GM12878 (cell line): Measurements from ENCODE around the gene AP2B1. TPM values are rescaled to one million over a fixed set of nuclear protein-coding genes. Genes with fewer than 3 reads are reported as not detected.

Source experiments
- ATAC-seq: fragments of 200-7000 bp; cut with Tn5 transposase; 3 replicates; pipeline ENCODE4 v1.9.1; 2020; ENCODE audit warnings: mild to moderate bottlenecking, moderate library complexity
- BruUV-seq: library from RNA; stranded (reverse); fragments of 400-500 nt; replicated peaks from 2 replicates; lab custom pipeline; 2021; lab: Mats Ljungman, UMichigan
- CTCF ChIA-PET: fragments of 300-600 bp; sonication (Branson Sonifier 250); formaldehyde crosslinking; extraction: SDS; loops from one replicate; lab custom pipeline; 2021; ENCODE audit warnings: inconsistent platforms; lab: Yijun Ruan, JAX
- POLR2A ChIA-PET: fragments of 350-600 bp; formaldehyde crosslinking; extraction: SDS; loops from one replicate; lab custom pipeline; 2021; ENCODE audit warnings: inconsistent platforms; lab: Charles Lee
- RAD21 ChIA-PET: fragments of 300-600 bp; sonication (Branson Sonifier 250); formaldehyde crosslinking; loops from one replicate; lab custom pipeline; 2023; ENCODE audit warnings: antibody characterized with exemption; ENCODE audit not compliant: unreplicated experiment; lab: Charles Lee
- SMC1A ChIA-PET: fragments of 300-600 bp; sonication (Branson Sonifier 250); formaldehyde crosslinking; loops from one replicate; lab custom pipeline; 2023; ENCODE audit not compliant: unreplicated experiment, uncharacterized antibody; lab: Charles Lee
- DNase-seq: peaks from one replicate; pipeline ENCODE4 v3.0.0-alpha.2; 2011; ENCODE audit warnings: low read depth, low spot score
- FAIRE-seq: peaks from 3 replicates; lab custom pipeline; 2011; peaks lifted over from hg19 to GRCh38; lab: Jason Lieb, UNC
- H2AFZ ChIP-seq: 2 replicates; pipeline ENCODE4 v1.6.0; 2011; ENCODE audit warnings: low read depth, low read length, control low read depth; ENCODE audit not compliant: control insufficient read depth
- H3K27ac ChIP-seq: 2 replicates; pipeline ENCODE4 v1.5.1; 2011; ENCODE audit warnings: control low read depth; ENCODE audit not compliant: control insufficient read depth, insufficient read depth
- H3K27me3 ChIP-seq, 2 experiments: replicated peaks in 1 of 2; 2 replicates each; pipeline versions ENCODE4 v1.6.0 to v1.6.1; 2011; ENCODE audit warnings: low read length in 1 of 2; ENCODE audit not compliant: control insufficient read depth in 2 of 2, insufficient read depth in 2 of 2
- H3K36me3 ChIP-seq, 2 experiments: 2 replicates each; pipeline ENCODE4 v1.5.1; 2011; ENCODE audit warnings: low read length in 1 of 2; ENCODE audit not compliant: control insufficient read depth in 2 of 2, insufficient read depth in 2 of 2
- H3K4me1 ChIP-seq: 2 replicates; pipeline ENCODE4 v1.6.1; 2011; ENCODE audit warnings: mild to moderate bottlenecking, low read length, moderate library complexity, mixed read lengths; ENCODE audit not compliant: control insufficient read depth, insufficient read depth
- H3K4me2 ChIP-seq: 2 replicates; pipeline ENCODE4 v1.6.0; 2011; ENCODE audit warnings: control low read depth; ENCODE audit not compliant: control insufficient read depth, insufficient read depth
- H3K4me3 ChIP-seq: fragments of 200-600 bp; sonication (generic); 2 replicates; pipeline ENCODE4 v1.5.1; 2016
- H3K79me2 ChIP-seq: 2 replicates; pipeline ENCODE4 v1.6.0; 2011; ENCODE audit warnings: low read length; ENCODE audit not compliant: control insufficient read depth, insufficient read depth
- H3K9ac ChIP-seq: 2 replicates; pipeline ENCODE4 v1.8.0; 2011; ENCODE audit warnings: low read length, control low read depth, mixed read lengths; ENCODE audit not compliant: control insufficient read depth, insufficient read depth
- H3K9me3 ChIP-seq: replicated peaks from 3 replicates; pipeline ENCODE4 v1.5.1; 2011; ENCODE audit warnings: mild to moderate bottlenecking, low read length; ENCODE audit not compliant: control insufficient read depth, insufficient read depth
- H4K20me1 ChIP-seq: 2 replicates; pipeline ENCODE4 v1.6.0; 2011; ENCODE audit not compliant: control insufficient read depth, insufficient read depth
- CEBPB ChIP-seq, 2 experiments: fragments of 150-350 bp in 1 of 2; IDR thresholded peaks; 2 replicates each; pipeline ENCODE4 v1.6.1; 2012 to 2014; ENCODE audit warnings: low read depth in 2 of 2, low read length in 2 of 2, borderline replicate concordance in 1 of 2, inconsistent platforms in 1 of 2
- EGR1 ChIP-seq, 2 experiments: IDR thresholded peaks; 1 replicate in 1 of 2; 2 replicates in 1 of 2; pipeline ENCODE4 v1.6.1; 2011 to 2012; ENCODE audit warnings: low read depth in 2 of 2, low read length in 2 of 2, borderline replicate concordance in 1 of 2, mild to moderate bottlenecking in 1 of 2, moderate library complexity in 1 of 2
- KDM1A ChIP-seq: fragments of 200-600 bp; sonication (generic); IDR thresholded peaks from 2 replicates; pipeline ENCODE4 v1.6.1; 2016; ENCODE audit warnings: borderline replicate concordance
- MYC ChIP-seq: IDR thresholded peaks from 2 replicates; pipeline ENCODE4 v1.6.1; 2011; ENCODE audit warnings: mild to moderate bottlenecking, low read length, moderate library complexity, inconsistent platforms; ENCODE audit not compliant: insufficient read depth, insufficient replicate concordance, insufficient read length, severe bottlenecking
- SP1 ChIP-seq: IDR thresholded peaks from one replicate; pipeline ENCODE4 v1.6.1; 2011; ENCODE audit warnings: low read depth, low read length
- STAT3 ChIP-seq: IDR thresholded peaks from 2 replicates; pipeline ENCODE4 v1.6.1; 2011; ENCODE audit warnings: low read depth, low read length, improper control_type of control experiment
- WGBS: methylation state at CpG from one replicate; pipeline ENCODE4 v1.1.6; 2016; ENCODE audit warnings: low lambda C conversion rate; ENCODE audit not compliant: insufficient replicate concordance, insufficient coverage; ENCODE audit errors: missing lambda C conversion rate; 5-methylcytosine and 5-hydroxymethylcytosine counted together
- in situ Hi-C: fragments of 300-500 bp; cut with MboI; formaldehyde crosslinking; loops from 9 replicates; pipeline ENCODE4 v1.14.3; 2018; ENCODE audit warnings: mixed read lengths
- intact Hi-C: fragments of 100-400 bp; cut with micrococcal nuclease; formaldehyde crosslinking; loops from one replicate; pipeline ENCODE4 v1.14.2; 2022; ENCODE audit not compliant: unreplicated experiment
- polyA plus RNA-seq, 11 experiments: library from polyadenylated mRNA; depleted of rRNA in 4 of 11; unstranded in 6 of 11; stranded (reverse) in 5 of 11; fragments of >200 nt; fragmentation: Nextera tagmentation in 4 of 11; fragmentation: Illumina TruSeq in 1 of 11; extraction: Ambion mirVana in 4 of 11; extraction: Trizol in 1 of 11; gene quantifications; 1 replicate in 1 of 11; 2 replicates in 10 of 11; pipeline versions ENCODE4 v1.2.1 to v1.2.3, GENCODE V29; 2011 to 2016; ENCODE audit warnings: inconsistent platforms in 2 of 11, missing spikeins in 2 of 11, low read depth in 1 of 11
- total RNA-seq, 4 experiments: library from RNA; depleted of rRNA in 3 of 4; stranded (reverse); fragments of >200 nt in 3 of 4; fragmentation: Illumina TruSeq in 1 of 4; extraction: Trizol in 1 of 4; gene quantifications; 2 replicates each; pipeline versions ENCODE4 v1.2.1 to v1.2.3, GENCODE V29; 2013 to 2021
- TF ChIP-seq, protein P1 (sequence below): IDR thresholded peaks from 2 replicates; pipeline ENCODE4 v1.6.1; 2012; ENCODE audit warnings: mild to moderate bottlenecking, low read depth, low read length

AP2B1 gene
- total and polyA plus RNA-seq, 10 of the 15 experiments (the other 5 are each of a cell fraction or from before 2014, with no cell fraction given): 18.6 to 112 (median 53.9) TPM

GRCh38 chr17:35731239-35731916 lies 144.3 kb downstream of the AP2B1 start, which contains the start of gene RASL10B:
Gene RASL10B, plus strand, starts transcription at chr17:35731639. Its CDS starts 3,546 bp downstream, at chr17:35735185.
- ChIA-PET RAD21 (no interaction called here), CTCF (interaction anchor here (0.6 to 2.2 kb wide), 3 partner anchors 13 to 199 kb away, joined by 3 to 11 read pairs (median 4); no protein-coding TSS in a partner anchor)
- H3K9ac ChIP-seq: no peak within 1 kb of the TSS; the same call in 1 of the 2 replicates

GRCh38 chr17:35731917-35732805 lies 145.0 kb downstream of the AP2B1 start:
- peaks cover 0 to under 1% of the 10 kb centered on the region in 2 experiments; a peak in 2 of 4 replicates for H3K36me3 ChIP-seq
- H3K4me2 ChIP-seq: no peak overlapping the region
- POLR2A ChIA-PET: no interaction called here
- WGBS: 66% methylated on average over 25 of the region's 47 CpGs
- H3K9ac ChIP-seq: no peak overlapping the region
- FAIRE-seq (no peak), DNase-seq (no peak), ATAC-seq (no peak; the same call in 2 of the 3 replicates)
- CTCF ChIA-PET: interaction anchor here (1.0 to 2.2 kb wide), 3 partner anchors 14 to 32 kb away, joined by 3 to 11 read pairs (median 4); no protein-coding TSS in a partner anchor
- no peak overlapping the region for H2AFZ ChIP-seq
- H3K27ac ChIP-seq: no peak overlapping the region
- no TSS peak for BruUV-seq
- RAD21 ChIA-PET: no interaction called here
- SMC1A ChIA-PET: no interaction called here
- H3K4me1 ChIP-seq: no peaks in the 10 kb centered on the region
- no peak overlapping the region for H3K4me3 ChIP-seq
- H3K27me3 ChIP-seq: no peaks in the 10 kb centered on the region; a peak in 1 of 4 replicates
- no peaks in the 10 kb centered on the region for H4K20me1 ChIP-seq
- in situ Hi-C loops: no loop called here
- intact Hi-C loops: no loop called here
- H3K9me3 ChIP-seq: no peaks in the 10 kb centered on the region
- H3K79me2 ChIP-seq: no peaks in the 10 kb centered on the region
- TF ChIP-seq STAT3 (no peak), MYC (no peak), KDM1A (no peak), EGR1 (IDR thresholded peaks at IDR 0.05; ENCODE audit: borderline replicate concordance in 1 of 2, low read depth in 2 of 2, low read length in 2 of 2) (no peak), CEBPB (IDR thresholded peaks at IDR 0.05; ENCODE audit: borderline replicate concordance in 1 of 2, low read depth in 2 of 2, low read length in 2 of 2) (no peak), SP1 (no peak)
- TF ChIP-seq, protein P1, sequence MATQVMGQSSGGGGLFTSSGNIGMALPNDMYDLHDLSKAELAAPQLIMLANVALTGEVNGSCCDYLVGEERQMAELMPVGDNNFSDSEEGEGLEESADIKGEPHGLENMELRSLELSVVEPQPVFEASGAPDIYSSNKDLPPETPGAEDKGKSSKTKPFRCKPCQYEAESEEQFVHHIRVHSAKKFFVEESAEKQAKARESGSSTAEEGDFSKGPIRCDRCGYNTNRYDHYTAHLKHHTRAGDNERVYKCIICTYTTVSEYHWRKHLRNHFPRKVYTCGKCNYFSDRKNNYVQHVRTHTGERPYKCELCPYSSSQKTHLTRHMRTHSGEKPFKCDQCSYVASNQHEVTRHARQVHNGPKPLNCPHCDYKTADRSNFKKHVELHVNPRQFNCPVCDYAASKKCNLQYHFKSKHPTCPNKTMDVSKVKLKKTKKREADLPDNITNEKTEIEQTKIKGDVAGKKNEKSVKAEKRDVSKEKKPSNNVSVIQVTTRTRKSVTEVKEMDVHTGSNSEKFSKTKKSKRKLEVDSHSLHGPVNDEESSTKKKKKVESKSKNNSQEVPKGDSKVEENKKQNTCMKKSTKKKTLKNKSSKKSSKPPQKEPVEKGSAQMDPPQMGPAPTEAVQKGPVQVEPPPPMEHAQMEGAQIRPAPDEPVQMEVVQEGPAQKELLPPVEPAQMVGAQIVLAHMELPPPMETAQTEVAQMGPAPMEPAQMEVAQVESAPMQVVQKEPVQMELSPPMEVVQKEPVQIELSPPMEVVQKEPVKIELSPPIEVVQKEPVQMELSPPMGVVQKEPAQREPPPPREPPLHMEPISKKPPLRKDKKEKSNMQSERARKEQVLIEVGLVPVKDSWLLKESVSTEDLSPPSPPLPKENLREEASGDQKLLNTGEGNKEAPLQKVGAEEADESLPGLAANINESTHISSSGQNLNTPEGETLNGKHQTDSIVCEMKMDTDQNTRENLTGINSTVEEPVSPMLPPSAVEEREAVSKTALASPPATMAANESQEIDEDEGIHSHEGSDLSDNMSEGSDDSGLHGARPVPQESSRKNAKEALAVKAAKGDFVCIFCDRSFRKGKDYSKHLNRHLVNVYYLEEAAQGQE: no peak

More at GRCh38 chr17:35731239-35731916, 144.3 kb downstream of the AP2B1 start, which contains the start of gene RASL10B:
- ATAC-seq (peak; percentile 78), FAIRE-seq (no peak), DNase-seq (no peak)
- intact Hi-C loops (no loop called here), in situ Hi-C loops (no loop called here)
- H3K4me1 ChIP-seq: no peaks in the 10 kb centered on the region
- H3K9me3 ChIP-seq: no peaks in the 10 kb centered on the region
- no TSS peak for BruUV-seq
- POLR2A ChIA-PET: no interaction called here
- WGBS: 30% methylated on average over 10 of the region's 44 CpGs
- SMC1A ChIA-PET: no interaction called here
- TF ChIP-seq CEBPB (IDR thresholded peaks at IDR 0.05; ENCODE audit: borderline replicate concordance in 1 of 2, low read depth in 2 of 2, low read length in 2 of 2) (no peak), EGR1 (IDR thresholded peaks at IDR 0.05; ENCODE audit: borderline replicate concordance in 1 of 2, low read depth in 2 of 2, low read length in 2 of 2) (peak in 1 of 2 experiments; percentile 78; a peak in 2 of 3 replicates)
- H3K4me3 ChIP-seq: peak within 1 kb of the TSS; percentile 11; the same call in 1 of the 2 replicates
- peak within 1 kb of the TSS; percentile 41; the same call in 1 of the 2 replicates for H3K4me2 ChIP-seq
- no peak within 1 kb of the TSS for H2AFZ ChIP-seq
- H4K20me1 ChIP-seq: no peaks in the 10 kb centered on the region
- H3K27ac ChIP-seq: no peak within 1 kb of the TSS
- no peaks in the 10 kb centered on the region for H3K79me2 ChIP-seq
- peaks cover 0 to 3% of the 10 kb centered on the region in 2 experiments; a peak in 2 of 4 replicates for H3K36me3 ChIP-seq
- H3K27me3 ChIP-seq: no peaks in the 10 kb centered on the region; a peak in 1 of 4 replicates
